Activated gamma-delta T cell treated with anti-CD3 and anti-CD28 coated beads, Interleukin-2, amount 50 U/mL, for 16 hours (primary cell): ENCODE results near the gene DISP2.

Experiments used
- DNase-seq: peaks from one replicate; pipeline ENCODE4 v3.0.0-alpha.2; 2020; ENCODE audit warnings: low read depth

Gene DISP2

DNA sequence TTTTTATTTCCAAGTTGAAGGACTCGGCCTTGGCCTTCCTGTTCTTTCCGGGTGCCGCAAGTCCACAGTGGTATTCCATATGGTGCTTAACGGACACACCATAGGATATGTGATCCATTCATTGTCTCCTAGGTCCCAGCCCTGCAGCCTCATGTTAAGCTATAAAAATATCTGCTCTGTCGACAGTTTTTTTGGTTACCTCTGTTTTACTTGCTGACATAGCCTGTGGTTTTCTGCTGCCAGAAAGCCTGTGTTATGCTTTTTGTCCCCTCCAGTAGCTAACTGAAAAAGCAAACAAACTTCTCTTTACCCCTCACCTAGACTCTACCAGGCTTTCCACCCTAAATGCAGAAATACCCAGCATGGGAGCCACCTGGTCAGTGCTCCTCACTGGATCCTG, 29.3 kb upstream of the DISP2 start:
- no peak for DNase-seq

DNA sequence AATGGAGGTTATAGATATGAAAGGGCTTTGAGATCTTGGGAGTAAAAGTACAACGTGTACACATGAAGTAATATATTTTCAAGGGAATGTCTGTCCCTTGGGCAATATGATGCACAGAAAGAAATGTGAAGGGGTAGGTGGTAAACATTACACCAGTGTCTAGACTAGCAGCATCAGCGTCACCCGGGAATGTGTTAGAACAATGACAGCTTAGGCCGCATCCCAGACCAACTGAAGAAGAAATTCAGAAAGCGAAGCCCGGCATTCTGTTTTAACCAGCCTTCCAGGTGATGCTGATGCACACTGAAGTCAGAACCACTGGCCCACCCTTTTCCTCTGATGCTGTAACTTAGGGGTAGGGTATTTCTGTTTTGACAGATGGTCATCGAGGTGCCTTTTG, 28.2 kb upstream of the DISP2 start:
- no peak for DNase-seq

GRCh38 chr15:40330368-40330836, 27.6 kb upstream of the DISP2 start:
- DNase-seq: no peak

GRCh38 chr15:40331026-40331425, 27.0 kb upstream of the DISP2 start:
- no peak for DNase-seq

DNA sequence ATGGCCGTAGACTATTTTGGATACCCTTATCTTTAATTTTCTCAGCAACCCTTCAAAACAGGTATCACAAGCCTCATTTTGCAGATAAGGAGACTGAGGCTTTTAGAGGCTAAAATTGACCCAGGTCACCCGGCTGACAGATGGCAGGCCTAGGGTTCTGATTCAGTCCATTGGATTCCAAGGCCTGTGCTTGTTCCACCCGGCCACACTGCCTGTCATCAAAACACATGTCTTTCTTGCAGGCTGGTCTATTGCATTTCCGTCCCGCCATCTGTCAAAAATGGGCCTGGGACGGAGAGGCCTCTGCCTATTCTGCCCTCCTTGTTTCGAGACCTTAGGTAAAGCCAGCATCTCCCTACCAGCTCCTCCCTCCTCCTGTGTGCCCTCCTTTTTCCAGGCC, 26.4 kb upstream of the DISP2 start:
- DNase-seq: no peak

- DNase-seq: no peak
Measured at GRCh38 chr15:40332113-40332781, 25.8 kb upstream of the DISP2 start.

DNA sequence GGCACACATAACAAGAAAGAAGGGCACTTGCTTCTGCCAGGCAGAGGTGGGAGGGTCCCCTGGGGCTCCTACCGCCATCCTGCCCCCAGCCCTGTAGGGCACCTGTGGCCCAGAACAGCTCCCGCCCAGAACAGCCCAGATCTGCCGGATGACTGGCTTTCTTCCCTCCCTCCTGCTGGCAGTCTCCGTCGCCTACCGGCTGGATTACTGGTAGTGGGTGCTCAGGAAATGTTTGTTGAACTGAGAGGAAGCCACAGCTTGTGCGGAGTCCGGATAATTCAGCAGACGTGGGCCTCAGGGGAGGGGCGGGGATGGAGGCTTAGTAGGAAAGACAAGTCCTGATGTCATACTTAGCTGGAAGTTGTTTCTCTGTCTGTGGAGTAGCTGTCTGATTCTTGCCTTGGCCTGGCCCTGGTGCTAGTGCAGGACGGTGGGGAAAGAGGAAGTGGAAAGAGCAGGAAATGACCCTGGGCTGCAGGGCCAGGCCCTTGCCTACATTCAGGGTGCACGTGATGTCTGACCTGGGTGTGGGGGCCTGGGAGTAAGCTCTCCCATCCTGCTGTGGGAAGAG, 24.0 kb upstream of the DISP2 start:
- DNase-seq: no peak

GRCh38 chr15:40334541-40334940, 23.5 kb upstream of the DISP2 start:
- DNase-seq: no peak

- no peak for DNase-seq
Measured at GRCh38 chr15:40334941-40335795, 22.9 kb upstream of the DISP2 start.

GRCh38 chr15:40335938-40336743, 21.9 kb upstream of the DISP2 start:
- DNase-seq: no peak

- no peak for DNase-seq
Measured at GRCh38 chr15:40336744-40337122, 21.3 kb upstream of the DISP2 start.

DNA sequence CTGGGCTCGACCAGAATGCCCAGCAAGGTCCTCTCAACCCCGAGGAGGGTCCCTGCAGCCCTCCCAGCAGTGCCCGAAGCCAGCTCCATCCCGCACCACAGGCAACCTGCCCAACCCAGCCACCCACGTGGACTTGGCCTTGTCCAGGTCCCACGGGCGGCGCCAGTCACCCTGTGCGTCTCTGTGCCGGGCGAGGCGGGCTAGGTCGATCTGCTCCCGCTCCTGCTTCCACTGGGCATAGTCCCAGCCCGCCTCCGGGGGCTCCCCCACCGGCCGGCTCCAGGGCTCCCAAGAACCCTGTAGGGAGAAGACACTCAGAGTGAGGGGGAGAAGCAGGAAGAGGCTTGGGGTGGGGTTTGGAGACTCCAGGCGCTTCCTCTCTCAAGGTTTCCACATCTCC, 20.4 kb upstream of the DISP2 start:
- no peak for DNase-seq

- peak; percentile 67 for DNase-seq
Measured at GRCh38 chr15:40338041-40338657, 19.9 kb upstream of the DISP2 start.

DNA sequence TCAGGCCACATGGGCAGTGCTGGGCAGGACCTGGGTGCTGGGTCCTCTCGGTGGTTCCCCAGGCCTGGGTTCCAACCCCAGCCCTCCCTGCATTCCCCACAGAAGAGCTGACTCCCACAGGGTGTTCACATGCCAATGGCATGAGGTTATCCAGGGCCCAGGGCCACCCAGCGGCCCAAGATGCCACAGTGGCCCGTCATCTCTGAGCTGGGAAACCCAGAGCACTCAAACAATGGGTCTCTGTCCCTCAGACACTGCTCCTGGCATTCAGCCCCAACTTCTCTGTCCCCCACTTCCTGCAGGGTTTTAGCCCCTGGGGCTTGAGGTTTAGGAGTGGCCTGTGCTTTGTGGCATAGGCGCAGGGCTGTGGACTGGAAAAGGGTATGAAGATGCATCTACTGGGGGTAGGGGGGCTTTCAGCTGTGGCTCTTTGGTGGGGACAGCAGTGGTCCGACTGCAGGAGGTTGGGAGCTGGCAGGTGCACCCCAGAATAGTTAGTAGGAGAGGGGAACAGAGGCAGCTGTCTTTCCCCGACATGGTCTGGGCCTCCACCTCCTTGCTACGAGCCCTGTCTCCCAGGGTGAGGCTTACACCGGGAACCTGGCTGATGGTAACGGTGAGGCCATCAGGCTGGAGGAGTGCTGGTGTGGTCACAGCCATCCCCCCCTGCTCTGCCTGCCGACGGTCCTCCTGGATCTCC, 18.9 kb upstream of the DISP2 start:
- DNase-seq: no peak

DNA sequence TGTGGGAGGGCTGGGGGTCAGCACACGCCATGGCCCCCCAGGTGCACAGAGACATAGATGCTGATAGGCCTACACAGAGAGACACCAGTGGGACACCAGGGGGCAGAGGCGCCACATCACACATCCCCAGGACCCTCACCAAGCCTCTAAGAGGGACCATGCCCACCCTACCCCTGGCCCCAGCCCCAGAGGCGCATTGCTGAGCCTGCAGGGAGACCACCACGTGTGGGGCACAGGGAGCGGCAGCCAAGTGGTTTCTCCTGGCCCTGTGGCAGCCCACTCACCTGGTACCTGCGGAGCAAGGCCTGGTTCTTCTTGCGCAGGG, 18.4 kb upstream of the DISP2 start:
- DNase-seq: no peak

GRCh38 chr15:40340038-40340739, 17.8 kb upstream of the DISP2 start:
- DNase-seq: no peak

GRCh38 chr15:40340740-40341400, 17.1 kb upstream of the DISP2 start, which contains the start of gene CCDC9B:
CCDC9B (minus strand) TSS chr15:40340939; CDS start chr15:40340819, 120 bp downstream.
- DNase-seq: no peak

GRCh38 chr15:40342416-40343320, 15.4 kb upstream of the DISP2 start:
- no peak for DNase-seq

GRCh38 chr15:40343512-40343911, 14.5 kb upstream of the DISP2 start:
- no peak for DNase-seq
